GM12878 (cell line): Measurements from ENCODE around the gene CD7. TPM values are rescaled to one million over a fixed set of nuclear protein-coding genes. Genes with fewer than 3 reads are reported as not detected.

Experiments used
- ATAC-seq: fragments of 200-7000 bp; cut with Tn5 transposase; 3 replicates; pipeline ENCODE4 v1.9.1; 2020; ENCODE audit warnings: mild to moderate bottlenecking, moderate library complexity
- BruUV-seq: library from RNA; stranded (reverse); fragments of 400-500 nt; replicated peaks from 2 replicates; lab custom pipeline; 2021; lab: Mats Ljungman, UMichigan
- CTCF ChIA-PET: fragments of 300-600 bp; sonication (Branson Sonifier 250); formaldehyde crosslinking; extraction: SDS; loops from one replicate; lab custom pipeline; 2021; ENCODE audit warnings: inconsistent platforms; lab: Yijun Ruan, JAX
- POLR2A ChIA-PET: fragments of 350-600 bp; formaldehyde crosslinking; extraction: SDS; loops from one replicate; lab custom pipeline; 2021; ENCODE audit warnings: inconsistent platforms; lab: Charles Lee
- RAD21 ChIA-PET: fragments of 300-600 bp; sonication (Branson Sonifier 250); formaldehyde crosslinking; loops from one replicate; lab custom pipeline; 2023; ENCODE audit warnings: antibody characterized with exemption; ENCODE audit not compliant: unreplicated experiment; lab: Charles Lee
- SMC1A ChIA-PET: fragments of 300-600 bp; sonication (Branson Sonifier 250); formaldehyde crosslinking; loops from one replicate; lab custom pipeline; 2023; ENCODE audit not compliant: unreplicated experiment, uncharacterized antibody; lab: Charles Lee
- DNase-seq: peaks from one replicate; pipeline ENCODE4 v3.0.0-alpha.2; 2011; ENCODE audit warnings: low read depth, low spot score
- FAIRE-seq: peaks from 3 replicates; lab custom pipeline; 2011; peaks lifted over from hg19 to GRCh38; lab: Jason Lieb, UNC
- H2AFZ ChIP-seq: 2 replicates; pipeline ENCODE4 v1.6.0; 2011; ENCODE audit warnings: low read depth, low read length, control low read depth; ENCODE audit not compliant: control insufficient read depth
- H3K27ac ChIP-seq: 2 replicates; pipeline ENCODE4 v1.5.1; 2011; ENCODE audit warnings: control low read depth; ENCODE audit not compliant: control insufficient read depth, insufficient read depth
- H3K27me3 ChIP-seq, 2 experiments: replicated peaks in 1 of 2; 2 replicates each; pipeline versions ENCODE4 v1.6.0 to v1.6.1; 2011; ENCODE audit warnings: low read length in 1 of 2; ENCODE audit not compliant: control insufficient read depth in 2 of 2, insufficient read depth in 2 of 2
- H3K36me3 ChIP-seq, 2 experiments: 2 replicates each; pipeline ENCODE4 v1.5.1; 2011; ENCODE audit warnings: low read length in 1 of 2; ENCODE audit not compliant: control insufficient read depth in 2 of 2, insufficient read depth in 2 of 2
- H3K4me1 ChIP-seq: 2 replicates; pipeline ENCODE4 v1.6.1; 2011; ENCODE audit warnings: mild to moderate bottlenecking, low read length, moderate library complexity, mixed read lengths; ENCODE audit not compliant: control insufficient read depth, insufficient read depth
- H3K4me2 ChIP-seq: 2 replicates; pipeline ENCODE4 v1.6.0; 2011; ENCODE audit warnings: control low read depth; ENCODE audit not compliant: control insufficient read depth, insufficient read depth
- H3K4me3 ChIP-seq: fragments of 200-600 bp; sonication (generic); 2 replicates; pipeline ENCODE4 v1.5.1; 2016
- H3K79me2 ChIP-seq: 2 replicates; pipeline ENCODE4 v1.6.0; 2011; ENCODE audit warnings: low read length; ENCODE audit not compliant: control insufficient read depth, insufficient read depth
- H3K9ac ChIP-seq: 2 replicates; pipeline ENCODE4 v1.8.0; 2011; ENCODE audit warnings: low read length, control low read depth, mixed read lengths; ENCODE audit not compliant: control insufficient read depth, insufficient read depth
- H3K9me3 ChIP-seq: replicated peaks from 3 replicates; pipeline ENCODE4 v1.5.1; 2011; ENCODE audit warnings: mild to moderate bottlenecking, low read length; ENCODE audit not compliant: control insufficient read depth, insufficient read depth
- H4K20me1 ChIP-seq: 2 replicates; pipeline ENCODE4 v1.6.0; 2011; ENCODE audit not compliant: control insufficient read depth, insufficient read depth
- BACH1 ChIP-seq: fragments of 450-650 bp; IDR thresholded peaks from 2 replicates; pipeline ENCODE4 v1.6.1; 2017; ENCODE audit warnings: mild to moderate bottlenecking, borderline replicate concordance
- HDAC6 ChIP-seq: fragments of 200-600 bp; sonication (generic); IDR thresholded peaks from one replicate; pipeline ENCODE4 v1.8.0; 2017; ENCODE audit warnings: antibody characterized with exemption; ENCODE audit not compliant: unreplicated experiment
- MTA3 ChIP-seq: IDR thresholded peaks from 2 replicates; pipeline ENCODE4 v1.6.1; 2012; ENCODE audit warnings: low read length, inconsistent platforms, borderline replicate concordance
- WGBS: methylation state at CpG from one replicate; pipeline ENCODE4 v1.1.6; 2016; ENCODE audit warnings: low lambda C conversion rate; ENCODE audit not compliant: insufficient replicate concordance, insufficient coverage; ENCODE audit errors: missing lambda C conversion rate; 5-methylcytosine and 5-hydroxymethylcytosine counted together
- in situ Hi-C: fragments of 300-500 bp; cut with MboI; formaldehyde crosslinking; loops from 9 replicates; pipeline ENCODE4 v1.14.3; 2018; ENCODE audit warnings: mixed read lengths
- intact Hi-C: fragments of 100-400 bp; cut with micrococcal nuclease; formaldehyde crosslinking; loops from one replicate; pipeline ENCODE4 v1.14.2; 2022; ENCODE audit not compliant: unreplicated experiment
- polyA plus RNA-seq, 11 experiments: library from polyadenylated mRNA; depleted of rRNA in 4 of 11; unstranded in 6 of 11; stranded (reverse) in 5 of 11; fragments of >200 nt; fragmentation: Nextera tagmentation in 4 of 11; fragmentation: Illumina TruSeq in 1 of 11; extraction: Ambion mirVana in 4 of 11; extraction: Trizol in 1 of 11; gene quantifications; 1 replicate in 1 of 11; 2 replicates in 10 of 11; pipeline versions ENCODE4 v1.2.1 to v1.2.3, GENCODE V29; 2011 to 2016; ENCODE audit warnings: inconsistent platforms in 2 of 11, missing spikeins in 2 of 11, low read depth in 1 of 11
- total RNA-seq, 4 experiments: library from RNA; depleted of rRNA in 3 of 4; stranded (reverse); fragments of >200 nt in 3 of 4; fragmentation: Illumina TruSeq in 1 of 4; extraction: Trizol in 1 of 4; gene quantifications; 2 replicates each; pipeline versions ENCODE4 v1.2.1 to v1.2.3, GENCODE V29; 2013 to 2021
- TF ChIP-seq, protein P1 (sequence below): fragments of 150-350 bp; IDR thresholded peaks from 2 replicates; pipeline ENCODE4 v1.6.1; 2014; ENCODE audit warnings: mild to moderate bottlenecking, low read depth, low read length
- TF ChIP-seq, protein P2 (sequence below): IDR thresholded peaks from 2 replicates; pipeline ENCODE4 v1.6.1; 2012; ENCODE audit warnings: low read depth, low read length, improper control_type of control experiment

CD7 gene
- total and polyA plus RNA-seq, 10 of the 15 experiments (the other 5 are each of a cell fraction or from before 2014, with no cell fraction given) = 0.33 TPM; not detected in 9

DNA sequence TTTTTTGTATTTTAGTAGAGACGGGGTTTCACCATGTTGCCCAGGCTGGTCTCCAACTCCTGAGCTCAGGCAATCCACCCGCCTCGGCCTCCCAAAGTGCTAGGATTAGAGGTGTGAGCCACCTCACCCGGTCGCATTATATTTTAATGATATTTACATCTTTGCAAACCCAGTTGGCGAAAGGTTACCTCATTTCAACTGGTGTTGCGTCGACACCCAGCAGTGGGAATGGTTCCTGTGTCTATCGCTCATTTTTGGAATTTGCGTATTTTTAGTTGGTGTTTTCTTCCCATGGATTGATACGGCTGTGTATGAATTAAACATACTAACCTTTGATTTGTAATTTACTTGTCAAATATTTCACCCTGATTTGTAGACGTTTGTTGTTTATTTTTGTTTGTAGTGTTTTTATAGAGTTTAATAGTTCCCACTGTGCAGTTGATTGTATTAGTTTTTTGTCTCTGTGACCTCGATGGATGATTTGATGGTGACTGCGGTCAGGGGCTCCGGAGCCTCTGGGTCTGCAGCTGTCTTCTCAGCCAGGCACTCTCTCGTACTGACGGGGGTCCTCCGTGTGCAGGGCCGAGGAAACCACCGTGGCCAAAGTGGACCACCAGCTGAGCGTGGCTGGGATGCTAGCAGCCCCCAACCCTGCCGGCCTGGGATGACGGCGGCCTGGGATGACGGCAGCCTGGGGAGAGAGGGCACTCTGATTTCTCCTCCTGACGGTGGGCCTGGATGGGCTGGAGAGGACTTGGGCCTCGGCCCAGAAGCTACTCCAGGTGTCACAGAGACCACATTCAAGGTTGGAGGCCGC is 4.0 kb downstream of the CD7 start:
- Histone ChIP-seq H3K4me1 (no peaks in the 10 kb centered on the region), H3K4me2 (no peak overlapping the region), H3K4me3 (no peak overlapping the region), H3K27ac (no peak overlapping the region), H3K27me3 (peaks cover 0 to 2% of the 10 kb centered on the region in 2 experiments; a peak in 2 of 4 replicates), H4K20me1 (no peaks in the 10 kb centered on the region), H3K79me2 (no peaks in the 10 kb centered on the region), H3K36me3 (no peaks in the 10 kb centered on the region), H3K9me3 (no peaks in the 10 kb centered on the region), H2AFZ (no peak overlapping the region), H3K9ac (no peak overlapping the region)
- ChIA-PET POLR2A (interaction anchor here (6.2 kb wide), 1 partner anchor 12 kb away, joined by 32 read pairs; no protein-coding TSS in a partner anchor), SMC1A (interaction anchor here (1.0 to 1.2 kb wide), 3 partner anchors 10 to 15 kb away, joined by 3 to 5 read pairs (median 5); no protein-coding TSS in a partner anchor), RAD21 (interaction anchor here (1.2 to 1.4 kb wide), 2 partner anchors 12 to 13 kb away, joined by 3 to 4 read pairs; no protein-coding TSS in a partner anchor), CTCF (interaction anchor here (1.6 kb wide), 1 partner anchor 12 kb away, joined by 4 read pairs; no protein-coding TSS in a partner anchor)
- DNase-seq (no peak), FAIRE-seq (no peak), ATAC-seq (no peak)
- BruUV-seq = no TSS peak
- WGBS = 55% methylated on average over 27 of the region's 28 CpGs
- no peak for TF ChIP-seq HDAC6
- TF ChIP-seq, protein P1, sequence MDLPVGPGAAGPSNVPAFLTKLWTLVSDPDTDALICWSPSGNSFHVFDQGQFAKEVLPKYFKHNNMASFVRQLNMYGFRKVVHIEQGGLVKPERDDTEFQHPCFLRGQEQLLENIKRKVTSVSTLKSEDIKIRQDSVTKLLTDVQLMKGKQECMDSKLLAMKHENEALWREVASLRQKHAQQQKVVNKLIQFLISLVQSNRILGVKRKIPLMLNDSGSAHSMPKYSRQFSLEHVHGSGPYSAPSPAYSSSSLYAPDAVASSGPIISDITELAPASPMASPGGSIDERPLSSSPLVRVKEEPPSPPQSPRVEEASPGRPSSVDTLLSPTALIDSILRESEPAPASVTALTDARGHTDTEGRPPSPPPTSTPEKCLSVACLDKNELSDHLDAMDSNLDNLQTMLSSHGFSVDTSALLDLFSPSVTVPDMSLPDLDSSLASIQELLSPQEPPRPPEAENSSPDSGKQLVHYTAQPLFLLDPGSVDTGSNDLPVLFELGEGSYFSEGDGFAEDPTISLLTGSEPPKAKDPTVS = no peak
- TF ChIP-seq BACH1 = no peak
- TF ChIP-seq, protein P2, sequence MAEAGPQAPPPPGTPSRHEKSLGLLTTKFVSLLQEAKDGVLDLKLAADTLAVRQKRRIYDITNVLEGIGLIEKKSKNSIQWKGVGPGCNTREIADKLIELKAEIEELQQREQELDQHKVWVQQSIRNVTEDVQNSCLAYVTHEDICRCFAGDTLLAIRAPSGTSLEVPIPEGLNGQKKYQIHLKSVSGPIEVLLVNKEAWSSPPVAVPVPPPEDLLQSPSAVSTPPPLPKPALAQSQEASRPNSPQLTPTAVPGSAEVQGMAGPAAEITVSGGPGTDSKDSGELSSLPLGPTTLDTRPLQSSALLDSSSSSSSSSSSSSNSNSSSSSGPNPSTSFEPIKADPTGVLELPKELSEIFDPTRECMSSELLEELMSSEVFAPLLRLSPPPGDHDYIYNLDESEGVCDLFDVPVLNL = no peak
- no peak for TF ChIP-seq MTA3
- in situ Hi-C loops = no loop called here
- intact Hi-C loops = no loop called here
